ENCODE data around the gene LMF1. TPM values are rescaled to one million over a fixed set of nuclear protein-coding genes. Genes with fewer than 3 reads are reported as not detected.

Gene LMF1
- total RNA-seq, 1 donor from 2014 or later: 2.1 TPM

DNA sequence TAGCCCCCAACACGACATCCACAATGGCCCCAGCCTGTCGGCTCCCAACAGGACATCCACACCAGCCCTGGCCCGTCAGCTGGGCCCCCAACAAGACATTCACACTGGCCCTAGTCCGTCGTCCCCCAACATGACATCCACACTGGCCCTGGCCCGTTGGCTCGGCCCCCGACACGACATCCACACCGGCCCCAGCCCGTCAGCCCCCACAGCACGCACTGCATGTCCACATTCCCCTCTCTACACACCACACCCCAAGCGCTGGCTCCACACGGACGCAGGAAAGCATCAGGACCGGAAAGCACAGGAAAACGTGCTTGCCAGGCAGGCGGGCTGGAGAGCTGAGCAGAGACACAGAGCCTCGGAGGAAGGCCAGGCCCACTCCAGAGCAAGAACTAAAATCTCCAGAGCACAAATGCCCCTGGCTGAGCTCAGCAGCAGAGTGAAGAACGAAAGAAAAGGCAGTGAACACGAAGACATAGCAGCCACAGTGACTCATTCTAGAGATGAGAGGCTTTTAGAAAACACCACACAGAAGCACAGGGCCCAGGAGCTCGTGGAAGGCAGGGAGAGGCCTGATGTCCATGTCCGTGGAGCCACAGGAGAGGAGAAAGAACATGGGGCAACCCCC lies 50.6 kb downstream of the LMF1 start:
- FAIRE-seq (no peak), DNase-seq (ENCODE audit: low read depth) (no peak)
- no peaks in the 10 kb centered on the region for H3K36me3 ChIP-seq (ENCODE audit: control insufficient read depth, insufficient read depth, low read length)
- H3K27me3 ChIP-seq (ENCODE audit: control insufficient read depth, insufficient read depth, low read length): no peaks in the 10 kb centered on the region
- TF ChIP-seq, protein P1, sequence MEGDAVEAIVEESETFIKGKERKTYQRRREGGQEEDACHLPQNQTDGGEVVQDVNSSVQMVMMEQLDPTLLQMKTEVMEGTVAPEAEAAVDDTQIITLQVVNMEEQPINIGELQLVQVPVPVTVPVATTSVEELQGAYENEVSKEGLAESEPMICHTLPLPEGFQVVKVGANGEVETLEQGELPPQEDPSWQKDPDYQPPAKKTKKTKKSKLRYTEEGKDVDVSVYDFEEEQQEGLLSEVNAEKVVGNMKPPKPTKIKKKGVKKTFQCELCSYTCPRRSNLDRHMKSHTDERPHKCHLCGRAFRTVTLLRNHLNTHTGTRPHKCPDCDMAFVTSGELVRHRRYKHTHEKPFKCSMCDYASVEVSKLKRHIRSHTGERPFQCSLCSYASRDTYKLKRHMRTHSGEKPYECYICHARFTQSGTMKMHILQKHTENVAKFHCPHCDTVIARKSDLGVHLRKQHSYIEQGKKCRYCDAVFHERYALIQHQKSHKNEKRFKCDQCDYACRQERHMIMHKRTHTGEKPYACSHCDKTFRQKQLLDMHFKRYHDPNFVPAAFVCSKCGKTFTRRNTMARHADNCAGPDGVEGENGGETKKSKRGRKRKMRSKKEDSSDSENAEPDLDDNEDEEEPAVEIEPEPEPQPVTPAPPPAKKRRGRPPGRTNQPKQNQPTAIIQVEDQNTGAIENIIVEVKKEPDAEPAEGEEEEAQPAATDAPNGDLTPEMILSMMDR (IDR thresholded peaks at IDR 0.05; ENCODE audit: insufficient read depth, low read length, severe bottlenecking): no peak
- H3K4me3 ChIP-seq (ENCODE audit: low read depth, low read length): no peak overlapping the region

DNA sequence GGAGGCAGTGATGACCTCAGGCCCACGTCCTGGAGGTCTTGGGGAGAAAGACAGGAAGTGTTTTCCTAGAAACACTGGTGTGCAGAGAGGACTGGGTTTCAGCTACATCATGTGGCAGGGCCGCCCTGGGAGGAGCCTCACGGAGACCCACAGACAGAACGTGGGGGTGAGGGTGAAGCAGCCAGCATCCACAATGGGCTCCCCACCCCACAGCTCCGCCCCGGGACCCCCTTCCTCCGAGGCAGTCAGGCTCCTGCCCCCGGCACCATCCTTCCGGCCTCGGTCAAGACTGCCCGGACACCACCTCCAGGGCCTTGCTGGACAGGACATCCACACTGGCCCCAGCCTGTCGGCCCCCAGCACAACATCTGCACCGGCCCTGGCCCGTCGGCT lies 51.1 kb downstream of the LMF1 start:
- Histone ChIP-seq H3K36me3 (ENCODE audit: control insufficient read depth, insufficient read depth, low read length) (no peaks in the 10 kb centered on the region), H3K4me3 (ENCODE audit: low read depth, low read length) (no peak overlapping the region), H3K27me3 (ENCODE audit: control insufficient read depth, insufficient read depth, low read length) (no peaks in the 10 kb centered on the region)
- FAIRE-seq: no peak
- TF ChIP-seq, protein P1 (IDR thresholded peaks at IDR 0.05; ENCODE audit: insufficient read depth, low read length, severe bottlenecking): no peak
- DNase-seq (ENCODE audit: low read depth): no peak

DNA sequence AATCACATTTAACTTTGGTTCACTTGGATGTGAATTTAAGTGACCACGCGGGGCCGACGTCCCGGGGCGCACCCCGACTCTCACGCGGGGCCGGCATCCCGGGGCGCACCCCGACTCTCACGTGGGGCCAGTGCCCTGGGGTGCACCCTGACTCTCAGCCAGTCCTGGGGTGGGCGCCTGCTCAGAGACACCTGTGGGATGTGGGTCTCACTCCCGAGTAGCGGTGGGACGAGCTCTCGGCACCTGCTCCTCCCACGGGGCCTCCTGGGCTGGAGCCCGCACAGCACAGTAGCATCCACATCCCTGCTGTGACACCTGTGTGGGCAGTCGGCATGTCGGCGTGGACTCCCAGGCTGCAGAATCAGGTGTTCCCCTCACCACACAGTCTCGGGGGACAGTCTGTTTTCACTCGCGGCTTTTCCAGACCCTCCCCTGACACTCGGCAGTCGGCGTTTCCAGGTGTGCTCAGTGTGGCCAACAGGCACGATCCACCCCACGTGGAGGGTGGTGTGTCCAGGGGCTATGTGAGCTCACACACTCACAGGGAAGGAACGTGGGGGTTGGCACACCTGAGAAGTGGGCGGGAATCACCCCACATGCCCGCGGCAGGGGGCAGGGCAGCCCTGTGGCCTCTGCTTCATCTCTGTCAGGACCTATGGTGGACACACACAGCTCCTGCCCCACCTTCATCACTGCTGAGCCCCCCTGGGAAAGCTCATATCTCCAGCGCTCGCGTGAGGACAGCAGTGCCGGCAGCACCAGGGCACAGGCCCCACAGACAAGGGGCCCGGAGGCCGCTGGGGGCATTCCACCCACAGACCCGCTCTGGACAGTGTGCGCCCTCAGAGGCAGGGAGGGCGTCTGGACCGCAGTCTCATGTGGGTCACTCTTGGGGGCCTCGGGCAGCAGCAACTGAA lies 51.8 kb downstream of the LMF1 start:
- Histone ChIP-seq H3K27me3 (ENCODE audit: control insufficient read depth, insufficient read depth, low read length) (no peaks in the 10 kb centered on the region), H3K4me3 (ENCODE audit: low read depth, low read length) (no peak overlapping the region), H3K36me3 (ENCODE audit: control insufficient read depth, insufficient read depth, low read length) (no peaks in the 10 kb centered on the region)
- DNase-seq (ENCODE audit: low read depth): no peak
- TF ChIP-seq, protein P1 (IDR thresholded peaks at IDR 0.05; ENCODE audit: insufficient read depth, low read length, severe bottlenecking): no peak
- no peak for FAIRE-seq

DNA sequence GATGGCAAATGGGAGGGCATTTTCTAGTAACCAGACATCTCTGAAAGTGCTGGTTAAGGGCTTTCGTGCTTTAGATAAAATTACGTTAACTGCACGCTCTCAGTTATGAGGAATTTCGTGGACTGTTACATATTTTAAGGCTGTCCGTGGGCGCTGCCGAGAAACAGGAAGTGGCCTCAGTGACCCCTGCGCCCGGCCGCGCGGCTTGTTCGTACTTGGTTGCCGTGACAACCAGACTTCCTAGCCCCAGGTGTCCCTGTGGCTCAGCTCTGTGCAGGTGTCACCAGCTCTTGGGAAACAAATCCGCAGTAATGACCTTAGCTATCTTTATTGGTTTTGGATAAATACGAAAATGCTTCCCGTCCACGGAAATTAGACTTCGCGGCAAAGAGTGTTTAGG lies 52.7 kb downstream of the LMF1 start:
- Histone ChIP-seq H3K36me3 (ENCODE audit: control insufficient read depth, insufficient read depth, low read length) (no peaks in the 10 kb centered on the region), H3K4me3 (ENCODE audit: low read depth, low read length) (no peak overlapping the region), H3K27me3 (ENCODE audit: control insufficient read depth, insufficient read depth, low read length) (no peaks in the 10 kb centered on the region)
- DNase-seq (ENCODE audit: low read depth) (no peak), FAIRE-seq (no peak)
- TF ChIP-seq, protein P1 (IDR thresholded peaks at IDR 0.05; ENCODE audit: insufficient read depth, low read length, severe bottlenecking): no peak

DNA sequence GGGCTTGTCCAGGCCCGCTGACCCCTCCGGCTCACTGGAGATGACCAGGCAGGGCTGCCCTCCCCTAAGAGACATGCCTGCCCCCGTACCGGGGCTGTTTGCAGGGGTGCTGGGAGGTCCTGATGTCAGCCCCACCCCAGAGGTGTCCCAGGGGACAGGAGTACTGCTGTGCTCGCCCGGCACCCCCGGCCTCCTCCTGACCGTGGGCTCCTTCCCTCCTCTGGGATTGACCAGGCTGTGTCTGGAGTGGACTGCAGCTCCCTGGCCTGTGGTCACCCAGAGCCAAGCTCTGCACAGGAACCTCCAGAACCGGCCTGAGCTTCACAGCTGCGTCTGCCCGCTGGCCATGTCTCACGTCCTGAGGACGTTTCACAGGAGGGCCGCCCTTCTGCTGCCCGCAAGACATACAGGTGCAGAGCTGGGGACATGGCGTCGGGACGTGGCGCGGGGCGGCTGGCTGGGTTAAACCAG lies 53.2 kb downstream of the LMF1 start:
- Histone ChIP-seq H3K4me3 (ENCODE audit: low read depth, low read length) (no peak overlapping the region), H3K36me3 (ENCODE audit: control insufficient read depth, insufficient read depth, low read length) (no peaks in the 10 kb centered on the region), H3K27me3 (ENCODE audit: control insufficient read depth, insufficient read depth, low read length) (no peaks in the 10 kb centered on the region)
- TF ChIP-seq, protein P1 (IDR thresholded peaks at IDR 0.05; ENCODE audit: insufficient read depth, low read length, severe bottlenecking): no peak
- DNase-seq (ENCODE audit: low read depth): no peak
- no peak for FAIRE-seq
